ENCODE measurements around the gene RENBP. TPM values are rescaled to one million over a fixed set of nuclear protein-coding genes. Genes with fewer than 3 reads are reported as not detected.

The RENBP gene
- total RNA-seq, 1 donor from 2014 or later: 12.3 TPM

GRCh38 chrX:153971450-153972367, 27.3 kb upstream of the RENBP start, which contains the start of gene HCFC1:
TSS of gene HCFC1 (minus strand) at chrX:153971818. CDS start at chrX:153970840, 978 bp downstream.
- intact Hi-C loops (cut with micrococcal nuclease): loop anchor here (1.0 to 2.0 kb wide), 4 partner anchors 10 to 399 kb away; no protein-coding TSS in a partner anchor

GRCh38 chrX:153971124-153971449, 26.6 kb upstream of the RENBP start:
- intact Hi-C loops (cut with micrococcal nuclease): loop anchor here (1.0 to 2.0 kb wide), 2 partner anchors 43 to 50 kb away; no protein-coding TSS in a partner anchor

- intact Hi-C loops (cut with micrococcal nuclease): loop anchor here (1.0 to 2.0 kb wide), 2 partner anchors 42 to 50 kb away; no protein-coding TSS in a partner anchor
Observed at GRCh38 chrX:153970357-153971123, 26.1 kb upstream of the RENBP start.

- intact Hi-C loops (cut with micrococcal nuclease): loop anchor here (2.0 kb wide), 1 partner anchor 51 kb away; no protein-coding TSS in a partner anchor
Observed at GRCh38 chrX:153969904-153970356, 25.5 kb upstream of the RENBP start.

- intact Hi-C loops (cut with micrococcal nuclease): no loop called here
Observed at GRCh38 chrX:153969125-153969903, 24.9 kb upstream of the RENBP start.

- intact Hi-C loops (cut with micrococcal nuclease): no loop called here
Observed at GRCh38 chrX:153968754-153969124, 24.3 kb upstream of the RENBP start.

- intact Hi-C loops (cut with micrococcal nuclease): no loop called here
Observed at GRCh38 chrX:153968255-153968654, 23.8 kb upstream of the RENBP start.

- intact Hi-C loops (cut with micrococcal nuclease): loop anchor here (2.0 kb wide), 1 partner anchor 83 kb away; no protein-coding TSS in a partner anchor
Observed at GRCh38 chrX:153967536-153968224, 23.2 kb upstream of the RENBP start.

- intact Hi-C loops (cut with micrococcal nuclease): loop anchor here (2.0 kb wide), 1 partner anchor 84 kb away; no protein-coding TSS in a partner anchor
Observed at GRCh38 chrX:153966841-153967535, 22.5 kb upstream of the RENBP start.

- intact Hi-C loops (cut with micrococcal nuclease): loop anchor here (2.0 kb wide), 1 partner anchor 85 kb away; no protein-coding TSS in a partner anchor
Observed at GRCh38 chrX:153966283-153966688, 21.8 kb upstream of the RENBP start.

- intact Hi-C loops (cut with micrococcal nuclease): no loop called here
Observed at GRCh38 chrX:153965406-153965805, 21.0 kb upstream of the RENBP start.

GRCh38 chrX:153964105-153964504, 19.7 kb upstream of the RENBP start:
- intact Hi-C loops (cut with micrococcal nuclease): no loop called here

GRCh38 chrX:153963546-153963945, 19.1 kb upstream of the RENBP start:
- intact Hi-C loops (cut with micrococcal nuclease): no loop called here

GRCh38 chrX:153961292-153961691, 16.8 kb upstream of the RENBP start:
- intact Hi-C loops (cut with micrococcal nuclease): no loop called here

- intact Hi-C loops (cut with micrococcal nuclease): no loop called here
Observed at GRCh38 chrX:153960786-153961185, 16.3 kb upstream of the RENBP start.

- intact Hi-C loops (cut with micrococcal nuclease): no loop called here
Observed at GRCh38 chrX:153960077-153960476, 15.6 kb upstream of the RENBP start.

GRCh38 chrX:153959649-153960048, 15.2 kb upstream of the RENBP start:
- intact Hi-C loops (cut with micrococcal nuclease): no loop called here

GRCh38 chrX:153958605-153959004, 14.2 kb upstream of the RENBP start:
- intact Hi-C loops (cut with micrococcal nuclease): no loop called here

GRCh38 chrX:153957224-153957623, 12.8 kb upstream of the RENBP start:
- intact Hi-C loops (cut with micrococcal nuclease): no loop called here
